GM21717 (cell line): ENCODE measurements around the gene ADNP2.

ENCODE experiments used
- ATAC-seq: cut with Tn5 transposase; IDR thresholded peaks from one replicate; pipeline ENCODE4 v1.9.1; 2021; ENCODE audit warnings: mild to moderate bottlenecking, moderate library complexity; ENCODE audit not compliant: unreplicated experiment

ADNP2 gene

GRCh38 chr18:80188643-80189530, 79.8 kb downstream of the ADNP2 start:
- ATAC-seq = no peak

- no peak for ATAC-seq
Measured at GRCh38 chr18:80189531-80189865, 80.4 kb downstream of the ADNP2 start.
